Suppressor macrophage (primary cell): ENCODE measurements around the gene EFCC1.
A peak's percentile ranks its signal among the peaks of the same experiment; 100 is the strongest.

Experiments used
- DNase-seq, 4 experiments: peaks; one replicate each; pipeline ENCODE4 v3.0.0-alpha.2; 2020 to 2022
- total RNA-seq, 17 experiments: gene quantifications; one replicate each; lab custom pipeline; 2026; ENCODE audit warnings: mixed read lengths in 6 of 17, inconsistent platforms in 3 of 17; lab: John Stamatoyannopoulos, UW

Gene EFCC1
- total RNA-seq: 0 to 1.4 (median 0) reads per million in 17 experiments

GRCh38 chr3:129001101-129001805 is at the start of gene EFCC1:
TSS of gene EFCC1 (plus strand) at chr3:129001304. CDS start at chr3:129001629, 325 bp downstream.
- DNase-seq: peak; percentile 17 to 60 (median 38)

GRCh38 chr3:128956440-128956839 is 44.7 kb upstream of the EFCC1 start:
- no peak for DNase-seq

- peak; percentile 5 to 28 (median 24) for DNase-seq
These were observed 35.8 kb upstream of the EFCC1 start for GRCh38 chr3:128965280-128965679.

- no peak for DNase-seq
These were observed 35.3 kb upstream of the EFCC1 start for GRCh38 chr3:128965818-128966217.

- DNase-seq: no peak
These were observed 33.3 kb upstream of the EFCC1 start for GRCh38 chr3:128967748-128968355.

GRCh38 chr3:128969993-128970739 is 30.9 kb upstream of the EFCC1 start:
- peak; percentile 62 to 76 (median 70) for DNase-seq

- DNase-seq: peak; percentile 18 to 49 (median 28)
These were observed 30.4 kb upstream of the EFCC1 start for GRCh38 chr3:128970740-128971047.

GRCh38 chr3:128971421-128972100 is 29.5 kb upstream of the EFCC1 start:
- DNase-seq: peak; percentile 60 to 77 (median 65)

- DNase-seq: peak; percentile 24 to 57 (median 51)
These were observed 27.0 kb upstream of the EFCC1 start for GRCh38 chr3:128973988-128974564.

GRCh38 chr3:128975276-128975675 is 25.8 kb upstream of the EFCC1 start:
- no peak for DNase-seq

- DNase-seq: no peak
These were observed 17.6 kb upstream of the EFCC1 start for GRCh38 chr3:128983293-128984069.

GRCh38 chr3:128984596-128984995 is 16.5 kb upstream of the EFCC1 start:
- DNase-seq: no peak

GRCh38 chr3:128987302-128988100 is 13.6 kb upstream of the EFCC1 start:
- DNase-seq: no peak

GRCh38 chr3:128988286-128988685 is 12.8 kb upstream of the EFCC1 start:
- DNase-seq: no peak

GRCh38 chr3:128991355-128991895 is 9.7 kb upstream of the EFCC1 start:
- peak; percentile 65 to 87 (median 74) for DNase-seq

GRCh38 chr3:128992926-128993460 is 8.1 kb upstream of the EFCC1 start:
- DNase-seq: no peak

GRCh38 chr3:128993461-128994172 is 7.5 kb upstream of the EFCC1 start, which contains the start of gene CFAP92:
TSS of gene CFAP92 (minus strand) at chr3:128994076. CDS start at chr3:128993304, 772 bp downstream.
- DNase-seq: peak; percentile 64 to 85 (median 76)

GRCh38 chr3:128994173-128994512 is 7.0 kb upstream of the EFCC1 start:
- no peak for DNase-seq
